ENCODE measurements around the gene UNKL.

The UNKL gene

DNA sequence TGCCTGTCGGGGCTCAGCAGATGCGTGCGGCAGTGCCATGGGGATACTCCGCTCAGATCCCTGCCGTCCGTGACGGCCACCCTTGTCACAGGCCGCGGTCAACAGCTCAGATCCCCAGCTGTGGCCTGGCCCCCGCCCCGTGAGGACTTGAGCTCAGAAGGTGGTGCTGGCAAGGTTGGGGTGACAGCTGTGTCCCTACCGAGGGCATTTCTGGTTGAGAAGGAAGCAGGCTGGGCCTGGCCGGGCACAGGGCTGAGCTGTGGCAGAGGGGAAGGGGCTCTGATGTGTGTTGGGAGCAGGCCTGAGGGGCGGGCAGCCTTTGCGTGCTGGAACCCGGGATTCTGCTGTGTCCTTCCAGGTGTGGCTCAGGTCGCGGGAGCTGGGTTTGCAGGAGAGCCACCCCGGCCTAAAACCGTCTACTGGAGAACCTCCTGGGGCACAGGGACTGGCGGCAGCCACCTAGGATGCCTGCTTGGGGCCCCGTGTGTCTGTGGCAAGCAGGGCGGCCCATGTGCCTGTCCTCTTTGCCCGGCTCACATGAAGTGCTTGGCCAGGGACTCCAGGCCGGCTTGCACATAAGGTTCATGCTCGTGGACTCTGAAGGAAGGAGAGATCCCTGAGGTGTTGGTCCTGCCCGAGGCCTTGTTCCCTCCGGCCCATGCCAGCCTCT lies 100.0 kb downstream of the UNKL start:
- TF ChIP-seq, protein P1, sequence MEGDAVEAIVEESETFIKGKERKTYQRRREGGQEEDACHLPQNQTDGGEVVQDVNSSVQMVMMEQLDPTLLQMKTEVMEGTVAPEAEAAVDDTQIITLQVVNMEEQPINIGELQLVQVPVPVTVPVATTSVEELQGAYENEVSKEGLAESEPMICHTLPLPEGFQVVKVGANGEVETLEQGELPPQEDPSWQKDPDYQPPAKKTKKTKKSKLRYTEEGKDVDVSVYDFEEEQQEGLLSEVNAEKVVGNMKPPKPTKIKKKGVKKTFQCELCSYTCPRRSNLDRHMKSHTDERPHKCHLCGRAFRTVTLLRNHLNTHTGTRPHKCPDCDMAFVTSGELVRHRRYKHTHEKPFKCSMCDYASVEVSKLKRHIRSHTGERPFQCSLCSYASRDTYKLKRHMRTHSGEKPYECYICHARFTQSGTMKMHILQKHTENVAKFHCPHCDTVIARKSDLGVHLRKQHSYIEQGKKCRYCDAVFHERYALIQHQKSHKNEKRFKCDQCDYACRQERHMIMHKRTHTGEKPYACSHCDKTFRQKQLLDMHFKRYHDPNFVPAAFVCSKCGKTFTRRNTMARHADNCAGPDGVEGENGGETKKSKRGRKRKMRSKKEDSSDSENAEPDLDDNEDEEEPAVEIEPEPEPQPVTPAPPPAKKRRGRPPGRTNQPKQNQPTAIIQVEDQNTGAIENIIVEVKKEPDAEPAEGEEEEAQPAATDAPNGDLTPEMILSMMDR (IDR thresholded peaks at IDR 0.05; ENCODE audit: low read depth, low read length, missing control alignments) = no peak

GRCh38 chr16:1313721-1314369 lies 100.7 kb downstream of the UNKL start:
- no peak for DNase-seq (ENCODE audit: extremely low read depth, low read depth)
- no peak overlapping the region for H3K4me3 ChIP-seq (replicated peaks; ENCODE audit: low read depth, low read length)
- TF ChIP-seq, protein P1 (IDR thresholded peaks at IDR 0.05; ENCODE audit: low read depth, low read length, missing control alignments) = no peak

More for the DNA sequence above, 100.0 kb downstream of the UNKL start:
- no peak for DNase-seq (ENCODE audit: extremely low read depth, low read depth)
- H3K4me3 ChIP-seq (replicated peaks; ENCODE audit: low read depth, low read length) = no peak overlapping the region

All from HFF-Myc (cell line).